Epithelial cell of proximal tubule (primary cell): ENCODE measurements around the gene AQP2. TPM values are rescaled to one million over a fixed set of nuclear protein-coding genes. Genes with fewer than 3 reads are reported as not detected.
"Not testable (repeated sequence)": the region's sequence is repeated elsewhere in the genome, so short reads cannot be mapped to it uniquely, and the experiment has no call there.

ENCODE experiments used
- DNase-seq: peaks from one replicate; pipeline ENCODE4 v3.0.0-alpha.2; 2011; ENCODE audit warnings: low read depth
- H3K4me3 ChIP-seq: 2 replicates; pipeline ENCODE4 v1.5.1; 2011; ENCODE audit warnings: low read depth, mild to moderate bottlenecking, low read length
- CTCF ChIP-seq: conservative IDR thresholded peaks from 2 replicates; pipeline ENCODE4 v1.5.1; 2012; ENCODE audit warnings: low read depth, mild to moderate bottlenecking, low read length
- total RNA-seq: library from RNA; depleted of rRNA; stranded (reverse); fragments of >200 nt; gene quantifications from 2 replicates; pipeline ENCODE4 v1.2.3, GENCODE V29; 2015

The AQP2 gene
- total RNA-seq, 1 donor from 2014 or later, result not detected

- H3K4me3 ChIP-seq, result no peak overlapping the region
- TF ChIP-seq CTCF, result no peak
- no peak for DNase-seq
Measured at GRCh38 chr12:49980501-49981349, 30.2 kb downstream of the AQP2 start.

GRCh38 chr12:49982246-49983087 is 31.9 kb downstream of the AQP2 start:
- H3K4me3 ChIP-seq, result no peak overlapping the region
- no peak for DNase-seq
- TF ChIP-seq CTCF, result no peak

- DNase-seq, result no peak
- no peak for TF ChIP-seq CTCF
- H3K4me3 ChIP-seq, result no peak overlapping the region
Measured at GRCh38 chr12:49983892-49984291, 33.4 kb downstream of the AQP2 start.

GRCh38 chr12:49984476-49985359 is 34.2 kb downstream of the AQP2 start:
- no peak for TF ChIP-seq CTCF
- no peak for DNase-seq
- no peak overlapping the region for H3K4me3 ChIP-seq

GRCh38 chr12:49985981-49986380 is 35.4 kb downstream of the AQP2 start:
- no peak for TF ChIP-seq CTCF
- H3K4me3 ChIP-seq, result no peak overlapping the region
- peak; percentile 69 for DNase-seq

- not testable (repeated sequence) for H3K4me3 ChIP-seq, DNase-seq
Measured at GRCh38 chr12:49986476-49986875, 35.9 kb downstream of the AQP2 start.
